OCI-LY3 (cell line): ENCODE results near the gene TMEM150C.

Experiments used
- EZH2phosphoT487 ChIP-seq: fragments of 200-600 bp; shearing (Covaris generic); IDR thresholded peaks from 2 replicates; pipeline ENCODE4 v1.6.1; 2018; ENCODE audit warnings: antibody characterized with exemption, mixed run types, low read depth
- TF ChIP-seq, protein P1 (sequence below): fragments of 200-600, 300-600 bp; sonication (generic); IDR thresholded peaks from 2 replicates; pipeline ENCODE4 v1.5.1; 2014; ENCODE audit warnings: antibody characterized with exemption, low read length, low read depth

- TF ChIP-seq, protein P1, sequence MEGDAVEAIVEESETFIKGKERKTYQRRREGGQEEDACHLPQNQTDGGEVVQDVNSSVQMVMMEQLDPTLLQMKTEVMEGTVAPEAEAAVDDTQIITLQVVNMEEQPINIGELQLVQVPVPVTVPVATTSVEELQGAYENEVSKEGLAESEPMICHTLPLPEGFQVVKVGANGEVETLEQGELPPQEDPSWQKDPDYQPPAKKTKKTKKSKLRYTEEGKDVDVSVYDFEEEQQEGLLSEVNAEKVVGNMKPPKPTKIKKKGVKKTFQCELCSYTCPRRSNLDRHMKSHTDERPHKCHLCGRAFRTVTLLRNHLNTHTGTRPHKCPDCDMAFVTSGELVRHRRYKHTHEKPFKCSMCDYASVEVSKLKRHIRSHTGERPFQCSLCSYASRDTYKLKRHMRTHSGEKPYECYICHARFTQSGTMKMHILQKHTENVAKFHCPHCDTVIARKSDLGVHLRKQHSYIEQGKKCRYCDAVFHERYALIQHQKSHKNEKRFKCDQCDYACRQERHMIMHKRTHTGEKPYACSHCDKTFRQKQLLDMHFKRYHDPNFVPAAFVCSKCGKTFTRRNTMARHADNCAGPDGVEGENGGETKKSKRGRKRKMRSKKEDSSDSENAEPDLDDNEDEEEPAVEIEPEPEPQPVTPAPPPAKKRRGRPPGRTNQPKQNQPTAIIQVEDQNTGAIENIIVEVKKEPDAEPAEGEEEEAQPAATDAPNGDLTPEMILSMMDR = no peak
- no peak for TF ChIP-seq EZH2phosphoT487
These were observed 7.9 kb upstream of the TMEM150C start for GRCh38 chr4:82569727-82570126.
